ENCODE measurements around the gene CTNNA1.
"Not testable (repeated sequence)": the region's sequence is repeated elsewhere in the genome, so short reads cannot be mapped to it uniquely, and the experiment has no call there.

Gene CTNNA1

DNA sequence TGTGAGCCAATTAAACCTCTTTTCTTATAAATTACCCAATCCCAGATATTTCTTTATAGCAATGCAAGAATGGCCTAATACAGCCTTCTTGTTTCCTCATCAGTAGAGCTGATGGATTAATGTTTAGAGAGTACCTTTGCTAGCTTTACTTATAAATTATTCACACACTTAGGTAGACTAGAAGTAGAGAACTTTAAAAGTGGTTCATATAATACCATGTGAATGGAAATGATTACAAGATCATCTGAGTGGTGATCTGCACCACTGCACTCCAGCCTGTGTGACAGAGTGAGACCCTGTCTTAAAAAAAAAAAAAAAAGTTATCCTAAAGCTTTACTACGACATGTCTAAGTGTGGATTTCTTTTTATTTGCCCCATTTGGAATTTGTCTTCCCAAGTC is 145.1 kb downstream of the CTNNA1 start:
- DNase-seq (ENCODE audit: low spot score), result no peak

DNA sequence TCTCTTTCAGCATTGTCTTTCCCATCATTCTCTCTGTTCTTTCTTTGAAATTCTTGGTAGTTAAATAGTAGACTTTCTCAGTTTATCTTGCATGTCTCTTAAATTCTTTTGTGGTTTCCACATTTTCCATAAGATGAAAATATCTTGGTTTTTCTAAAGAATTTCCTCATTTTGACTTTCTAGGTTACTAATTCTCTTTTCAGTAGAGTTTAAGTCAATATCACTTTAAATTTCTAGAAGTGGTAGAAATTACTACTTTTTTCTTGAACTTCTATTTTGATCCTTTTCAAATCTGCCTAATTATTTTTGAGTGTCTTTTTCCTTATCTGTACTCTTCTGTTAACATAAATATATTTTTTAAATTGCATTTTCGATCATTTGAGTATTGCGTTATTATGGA is 145.5 kb downstream of the CTNNA1 start:
- DNase-seq (ENCODE audit: low spot score), result no peak

DNA sequence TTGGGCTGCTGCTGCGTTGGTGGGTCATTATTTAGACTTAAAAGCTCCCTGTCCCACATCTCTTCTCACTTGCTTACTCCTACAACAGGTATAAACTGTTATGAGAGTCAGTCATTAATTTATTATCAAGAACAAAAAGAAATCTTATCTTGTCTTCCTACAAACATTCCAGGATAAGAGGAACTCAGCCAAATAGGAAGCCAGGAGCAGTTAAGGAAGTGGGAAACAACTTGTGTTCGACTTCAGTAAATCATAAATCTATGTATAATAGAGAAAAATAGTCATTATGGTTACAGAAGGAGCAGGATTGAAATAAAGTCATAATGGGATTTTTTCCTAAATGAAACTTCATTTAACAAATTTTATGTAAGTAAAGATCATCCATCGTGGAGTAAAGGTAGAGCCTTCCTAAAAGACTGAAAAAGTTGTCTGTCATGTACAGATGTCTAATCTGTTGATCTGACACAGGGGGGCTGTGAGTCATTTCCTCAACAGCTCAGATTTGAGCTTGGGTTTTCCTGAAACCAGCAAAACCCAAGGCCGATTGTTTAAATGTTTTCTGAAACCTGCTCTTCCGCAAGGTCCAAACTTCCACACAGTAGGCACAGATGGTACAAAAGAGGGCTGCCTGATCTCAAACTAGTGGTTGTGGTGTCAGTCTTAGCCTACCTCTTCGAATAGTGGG is 147.2 kb downstream of the CTNNA1 start:
- no peak for DNase-seq (ENCODE audit: low spot score)

- no peak for DNase-seq (ENCODE audit: low spot score)
These were observed 148.5 kb downstream of the CTNNA1 start for GRCh38 chr5:138901716-138902115.

GRCh38 chr5:138903130-138903775 is 150.0 kb downstream of the CTNNA1 start:
- no peak for DNase-seq (ENCODE audit: low spot score)

- no peak for DNase-seq (ENCODE audit: low spot score)
These were observed 152.3 kb downstream of the CTNNA1 start for GRCh38 chr5:138905541-138905940.

DNA sequence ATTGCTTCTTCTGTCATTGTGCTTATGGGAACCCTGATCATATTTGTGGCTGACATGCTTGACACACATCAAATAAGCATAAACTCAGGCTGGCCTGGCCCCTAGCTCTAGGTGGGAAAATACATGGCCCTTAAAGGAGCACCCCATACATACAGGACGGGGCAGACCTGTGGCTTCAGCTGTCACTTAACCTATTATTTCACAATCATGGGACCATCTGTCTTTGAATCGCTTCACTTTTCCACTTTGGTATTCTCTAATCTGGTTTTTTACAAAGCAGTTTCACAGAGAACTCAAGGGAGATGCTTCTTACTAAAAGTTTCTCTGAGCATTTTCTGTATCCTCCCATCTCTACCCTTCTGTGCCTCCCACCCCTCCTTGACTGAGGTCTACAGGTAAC is 156.5 kb downstream of the CTNNA1 start:
- no peak for DNase-seq (ENCODE audit: low spot score)

- no peak for DNase-seq (ENCODE audit: low spot score)
These were observed 157.4 kb downstream of the CTNNA1 start for GRCh38 chr5:138910546-138911185.

GRCh38 chr5:138911441-138911840 is 158.2 kb downstream of the CTNNA1 start:
- no peak for DNase-seq (ENCODE audit: low spot score)

DNA sequence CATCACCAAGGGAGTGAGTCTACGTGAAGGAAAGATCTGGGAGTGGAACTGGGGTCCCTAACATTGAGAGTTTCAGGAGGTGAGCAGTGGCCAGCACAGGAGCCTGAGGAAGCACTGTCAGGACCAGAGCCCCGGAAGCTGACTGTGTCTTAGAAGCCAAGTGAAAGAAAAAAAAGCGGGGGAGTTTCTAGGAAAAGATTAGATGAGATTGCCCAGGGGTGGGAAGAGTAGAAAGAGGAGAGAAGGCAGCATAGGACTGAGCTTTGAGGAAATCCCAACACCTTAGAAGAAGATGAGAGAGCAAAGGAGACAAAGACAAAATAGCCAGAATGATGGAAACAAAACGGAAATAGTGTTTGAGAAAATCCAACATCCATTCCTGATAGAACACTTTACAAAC is 158.9 kb downstream of the CTNNA1 start:
- no peak for DNase-seq (ENCODE audit: low spot score)

GRCh38 chr5:138913773-138914172 is 160.5 kb downstream of the CTNNA1 start:
- no peak for DNase-seq (ENCODE audit: low spot score)

DNA sequence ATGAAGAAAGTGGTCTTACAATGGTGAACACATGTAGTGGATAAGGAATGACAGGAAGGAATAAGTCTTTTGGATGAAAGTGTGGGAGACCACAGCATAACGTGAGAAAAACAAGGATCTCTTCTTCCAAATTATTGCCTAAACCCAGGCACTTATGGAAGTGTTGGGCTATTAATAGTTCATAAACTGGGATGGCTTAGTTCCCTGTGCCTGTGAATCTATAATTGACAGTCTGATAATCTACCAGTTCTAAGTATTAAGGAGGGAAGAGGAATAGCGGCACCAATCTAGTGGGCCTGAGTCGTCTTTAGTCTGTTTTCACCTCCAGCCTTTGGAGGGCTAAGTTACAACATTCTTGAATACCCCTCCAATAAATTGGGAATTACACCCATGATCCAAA is 161.1 kb downstream of the CTNNA1 start:
- no peak for DNase-seq (ENCODE audit: low spot score)

GRCh38 chr5:138918686-138919085 is 165.5 kb downstream of the CTNNA1 start:
- no peak for DNase-seq (ENCODE audit: low spot score)

- DNase-seq (ENCODE audit: low spot score), result no peak
These were observed 167.0 kb downstream of the CTNNA1 start for GRCh38 chr5:138920181-138920580.

DNA sequence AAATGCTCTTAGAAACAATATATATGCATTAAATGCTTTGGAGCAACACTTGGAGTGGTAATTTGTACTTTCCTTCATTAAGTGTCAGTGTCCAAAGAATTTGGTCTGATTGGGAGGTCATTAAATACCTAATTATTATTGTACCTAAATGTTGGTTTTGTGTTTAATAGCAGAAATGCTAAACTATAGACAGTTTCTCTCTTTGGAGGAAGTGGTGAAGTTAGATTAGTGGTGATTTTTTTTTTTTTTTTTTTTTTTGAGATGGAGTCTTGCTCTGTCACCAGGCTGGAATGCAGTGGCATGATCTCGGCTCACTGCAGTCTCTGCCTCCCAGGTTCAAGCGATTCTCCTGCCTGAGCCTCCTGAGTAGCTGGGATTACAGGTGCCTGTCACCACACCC is 168.1 kb downstream of the CTNNA1 start:
- DNase-seq (ENCODE audit: low spot score), result not testable (repeated sequence)

DNA sequence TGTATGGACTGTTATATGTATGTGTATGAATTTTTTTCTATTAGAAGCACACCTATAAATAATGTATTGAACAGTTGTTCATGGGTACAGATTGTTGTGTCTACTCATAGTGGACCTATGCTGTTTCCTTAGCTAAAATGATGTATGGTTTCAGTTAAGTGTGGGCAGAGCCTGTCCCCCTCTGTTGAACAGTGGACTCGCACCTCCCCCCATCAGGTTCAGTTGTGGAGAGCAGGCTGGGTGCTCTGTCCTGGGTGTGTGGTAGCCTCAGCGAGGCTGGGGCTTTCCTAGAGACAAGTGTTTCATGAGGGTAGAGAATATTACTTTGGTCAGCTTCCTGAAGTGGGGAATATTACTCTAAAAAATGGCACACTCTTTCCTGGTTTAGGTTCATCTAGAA is 169.3 kb downstream of the CTNNA1 start:
- DNase-seq (ENCODE audit: low spot score), result no peak

DNA sequence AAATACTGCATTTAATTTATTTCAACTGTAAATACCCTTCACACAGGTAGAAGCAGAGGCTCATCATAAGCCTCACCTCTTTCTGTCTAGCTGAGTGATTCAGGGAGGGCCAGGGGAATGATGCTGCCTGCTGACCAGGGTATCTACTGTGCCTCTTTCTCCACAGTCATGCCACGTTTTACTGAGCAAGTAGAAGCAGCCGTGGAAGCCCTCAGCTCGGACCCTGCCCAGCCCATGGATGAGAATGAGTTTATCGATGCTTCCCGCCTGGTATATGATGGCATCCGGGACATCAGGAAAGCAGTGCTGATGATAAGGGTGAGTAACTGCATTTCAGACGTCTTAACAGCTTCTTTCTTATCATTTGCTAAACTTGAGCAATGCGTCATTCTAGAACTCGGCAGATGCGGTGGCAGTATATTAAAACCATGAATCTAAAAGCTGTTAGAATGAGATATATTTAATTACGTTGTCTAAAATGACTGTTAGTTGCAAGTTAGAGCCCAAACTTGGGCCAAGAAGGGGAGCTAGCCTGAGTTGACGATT is 171.9 kb downstream of the CTNNA1 start:
- DNase-seq (ENCODE audit: low spot score), result no peak

DNA sequence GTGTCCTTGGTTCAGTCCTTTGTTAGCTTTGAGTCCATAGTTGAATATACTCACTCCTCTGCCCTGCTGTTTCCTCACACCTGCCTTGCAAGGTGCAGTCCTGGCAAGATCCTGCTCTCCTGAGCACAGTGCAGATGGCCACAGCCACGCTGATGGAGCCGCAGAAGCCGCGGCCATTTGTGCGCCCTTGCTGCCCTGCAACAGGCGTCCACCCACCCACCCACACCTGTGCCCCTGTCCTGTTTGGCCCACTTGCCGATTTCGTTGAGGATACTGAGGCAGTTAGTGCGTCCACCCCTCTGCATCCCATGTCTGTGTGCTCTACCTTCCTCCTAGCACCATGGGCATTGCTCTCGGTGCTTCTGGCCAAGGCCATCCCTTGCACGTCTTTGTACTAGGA is 173.0 kb downstream of the CTNNA1 start:
- DNase-seq (ENCODE audit: low spot score), result no peak

- DNase-seq (ENCODE audit: low spot score), result no peak
These were observed 173.6 kb downstream of the CTNNA1 start for GRCh38 chr5:138926688-138927448.

DNA sequence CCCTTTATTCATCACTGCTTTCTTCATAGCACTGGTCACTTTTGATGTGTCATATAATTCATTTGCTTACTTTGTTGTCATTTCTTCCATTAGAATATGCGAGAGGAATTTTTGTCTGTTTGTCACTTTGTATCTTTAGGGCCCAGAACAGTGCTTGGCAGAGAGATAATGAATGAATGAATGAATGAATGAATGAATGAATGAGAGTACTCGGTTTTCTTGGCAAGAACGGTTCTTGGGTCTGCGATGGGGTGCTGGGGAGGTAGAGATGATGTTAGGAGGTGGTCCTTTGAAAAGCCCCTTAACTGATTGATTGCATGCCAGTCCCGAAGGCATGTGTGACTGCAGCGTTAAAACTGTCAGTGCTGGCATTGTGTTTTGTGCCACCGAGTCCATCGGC is 174.3 kb downstream of the CTNNA1 start:
- DNase-seq (ENCODE audit: low spot score), result no peak

DNA sequence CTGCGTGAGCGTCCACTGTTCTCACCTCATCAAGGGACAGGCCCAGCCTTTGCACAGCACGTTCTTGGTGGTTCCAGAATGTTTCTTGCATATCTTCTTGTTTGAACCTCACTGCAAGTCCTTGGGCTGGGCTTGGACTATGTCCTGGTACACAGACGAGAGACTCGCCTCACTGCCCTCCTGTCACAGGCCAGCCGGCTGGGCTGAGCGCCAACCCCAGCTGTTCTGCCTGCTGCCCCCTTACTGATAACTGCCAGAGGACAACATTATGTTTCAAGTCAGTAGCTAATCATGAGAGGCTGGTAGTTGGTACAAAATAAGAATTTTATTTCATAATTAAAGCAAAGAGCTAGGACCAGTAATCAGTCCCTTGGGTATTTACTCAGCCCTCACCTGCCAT is 174.8 kb downstream of the CTNNA1 start:
- DNase-seq (ENCODE audit: low spot score), result no peak

GRCh38 chr5:138929571-138929955 is 176.3 kb downstream of the CTNNA1 start:
- no peak for DNase-seq (ENCODE audit: low spot score)
